HFF-Myc (cell line): Measurements from ENCODE around the gene PDHA1.

ENCODE experiments used
- DNase-seq: peaks from one replicate; pipeline ENCODE4 v3.0.0-alpha.2; 2011; ENCODE audit warnings: low read depth; ENCODE audit errors: extremely low read depth
- H3K4me3 ChIP-seq: replicated peaks from 2 replicates; pipeline ENCODE4 v1.5.1; 2011; ENCODE audit warnings: low read depth, mild to moderate bottlenecking, control low read depth, low read length
- CTCF ChIP-seq: IDR thresholded peaks from 2 replicates; pipeline ENCODE4 v1.5.1; 2012; ENCODE audit warnings: mild to moderate bottlenecking, low read depth, low read length, control low read depth; ENCODE audit errors: missing control alignments

The PDHA1 gene

GRCh38 chrX:19388064-19388679 lies 44.4 kb downstream of the PDHA1 start:
- no peak for TF ChIP-seq CTCF
- no peak for DNase-seq
- H3K4me3 ChIP-seq: no peak overlapping the region

GRCh38 chrX:19388741-19389140 lies 45.0 kb downstream of the PDHA1 start:
- no peak for TF ChIP-seq CTCF

GRCh38 chrX:19389227-19389845 lies 45.6 kb downstream of the PDHA1 start:
- no peak overlapping the region for H3K4me3 ChIP-seq

More at GRCh38 chrX:19388741-19389140, 45.0 kb downstream of the PDHA1 start:
- no peak overlapping the region for H3K4me3 ChIP-seq
- no peak for DNase-seq

GRCh38 chrX:19392078-19392477 lies 48.4 kb downstream of the PDHA1 start:
- TF ChIP-seq CTCF: no peak
- DNase-seq: no peak

More at GRCh38 chrX:19389227-19389845, 45.6 kb downstream of the PDHA1 start:
- TF ChIP-seq CTCF: no peak
- no peak for DNase-seq

GRCh38 chrX:19392703-19393102 lies 49.0 kb downstream of the PDHA1 start:
- DNase-seq: no peak
- no peak for TF ChIP-seq CTCF
- no peak overlapping the region for H3K4me3 ChIP-seq

More at GRCh38 chrX:19392078-19392477, 48.4 kb downstream of the PDHA1 start:
- H3K4me3 ChIP-seq: no peak overlapping the region

GRCh38 chrX:19403696-19404095 lies 60.0 kb downstream of the PDHA1 start:
- no peak for DNase-seq
- no peak overlapping the region for H3K4me3 ChIP-seq
- TF ChIP-seq CTCF: no peak
